ENCODE data around the gene DSCAM. TPM values are rescaled to one million over a fixed set of nuclear protein-coding genes. Genes with fewer than 3 reads are reported as not detected.

Gene DSCAM
- total RNA-seq, 1 donor from 2014 or later, result 2.7 TPM

DNA sequence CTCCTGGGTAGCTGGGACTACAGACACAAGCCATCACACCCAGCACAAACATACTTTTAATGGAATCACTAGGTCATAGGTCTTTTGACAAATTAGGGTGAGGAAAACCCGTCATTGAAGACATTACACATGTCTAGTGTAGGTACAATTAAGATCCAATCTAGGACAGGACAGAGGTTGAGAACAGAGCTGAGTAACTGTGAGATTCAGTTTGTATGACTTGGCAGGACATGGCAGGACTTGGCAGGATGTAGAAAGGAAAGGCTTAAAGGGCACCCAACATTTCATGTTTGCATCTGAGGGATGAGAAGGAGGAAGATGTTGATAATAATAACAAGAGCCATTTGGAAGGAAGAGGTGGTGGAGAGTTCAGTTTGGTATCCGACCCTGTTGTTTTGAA, 496.0 kb downstream of the DSCAM start:
- Mint-ChIP-seq H3K27ac (no peak overlapping the region), H3K9me3 (ENCODE audit: low read depth) (peaks cover 8% of the 10 kb centered on the region)

DNA sequence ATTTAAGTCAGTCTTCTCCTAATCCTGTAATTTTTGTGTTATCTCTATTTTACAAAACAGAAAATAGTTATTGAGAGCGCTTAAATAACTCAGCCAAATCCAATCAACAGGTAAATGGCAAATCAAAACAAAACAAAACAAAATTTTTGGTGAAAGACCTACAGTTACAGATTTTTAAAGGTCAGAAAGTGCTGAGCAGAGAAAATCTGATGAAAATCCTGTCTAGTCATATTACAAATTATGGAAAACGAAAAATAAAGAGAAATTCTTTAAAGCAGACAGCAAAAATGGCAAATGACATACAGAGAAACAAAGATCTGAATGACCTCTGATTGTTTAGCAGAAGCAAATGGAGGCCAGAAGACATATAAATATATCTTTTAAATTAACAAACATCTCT, 497.4 kb downstream of the DSCAM start:
- H3K27ac Mint-ChIP-seq, result no peak overlapping the region

More for the DNA sequence above, 496.0 kb downstream of the DSCAM start:
- Mint-ChIP-seq H3K4me3 (ENCODE audit: low read depth) (no peak overlapping the region), H3K36me3 (ENCODE audit: insufficient read depth) (peaks cover 2% of the 10 kb centered on the region), H3K4me1 (ENCODE audit: low read depth) (no peaks in the 10 kb centered on the region), H3K27me3 (no peaks in the 10 kb centered on the region)
- no peak for DNase-seq (ENCODE audit: low spot score, unreplicated experiment)
- TF ChIP-seq, protein P1, sequence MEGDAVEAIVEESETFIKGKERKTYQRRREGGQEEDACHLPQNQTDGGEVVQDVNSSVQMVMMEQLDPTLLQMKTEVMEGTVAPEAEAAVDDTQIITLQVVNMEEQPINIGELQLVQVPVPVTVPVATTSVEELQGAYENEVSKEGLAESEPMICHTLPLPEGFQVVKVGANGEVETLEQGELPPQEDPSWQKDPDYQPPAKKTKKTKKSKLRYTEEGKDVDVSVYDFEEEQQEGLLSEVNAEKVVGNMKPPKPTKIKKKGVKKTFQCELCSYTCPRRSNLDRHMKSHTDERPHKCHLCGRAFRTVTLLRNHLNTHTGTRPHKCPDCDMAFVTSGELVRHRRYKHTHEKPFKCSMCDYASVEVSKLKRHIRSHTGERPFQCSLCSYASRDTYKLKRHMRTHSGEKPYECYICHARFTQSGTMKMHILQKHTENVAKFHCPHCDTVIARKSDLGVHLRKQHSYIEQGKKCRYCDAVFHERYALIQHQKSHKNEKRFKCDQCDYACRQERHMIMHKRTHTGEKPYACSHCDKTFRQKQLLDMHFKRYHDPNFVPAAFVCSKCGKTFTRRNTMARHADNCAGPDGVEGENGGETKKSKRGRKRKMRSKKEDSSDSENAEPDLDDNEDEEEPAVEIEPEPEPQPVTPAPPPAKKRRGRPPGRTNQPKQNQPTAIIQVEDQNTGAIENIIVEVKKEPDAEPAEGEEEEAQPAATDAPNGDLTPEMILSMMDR (IDR thresholded peaks at IDR 0.05; ENCODE audit: unreplicated experiment), result no peak

DNA sequence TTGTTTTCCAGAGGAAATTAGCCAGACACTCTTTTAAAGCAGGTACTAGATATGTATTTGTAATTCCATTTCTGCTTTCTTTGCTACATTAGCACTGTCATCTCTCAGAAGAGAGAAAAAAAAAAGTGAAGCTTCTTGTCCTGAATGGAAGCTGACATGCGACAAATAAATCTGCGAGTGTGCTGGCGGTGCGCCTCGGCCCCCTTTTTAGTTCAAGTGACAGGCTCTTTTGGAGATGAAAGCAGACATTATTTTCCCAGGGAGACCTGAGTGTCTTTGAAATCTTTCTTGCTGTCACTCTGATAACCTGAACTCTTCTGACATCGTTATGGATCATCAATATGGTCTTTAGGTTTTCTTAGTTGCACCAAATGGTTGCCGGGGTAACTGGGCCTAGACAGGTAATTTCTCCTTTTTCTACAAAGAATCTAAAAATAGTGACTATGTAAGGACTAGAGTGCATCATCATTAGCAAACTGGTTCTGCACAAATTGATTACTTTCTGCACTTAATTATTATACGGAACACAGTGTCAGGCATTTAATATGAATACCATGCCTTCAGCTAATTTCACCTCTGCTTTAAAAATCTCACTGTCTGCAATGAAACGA, 501.1 kb downstream of the DSCAM start:
- Mint-ChIP-seq H3K36me3 (ENCODE audit: insufficient read depth) (peaks cover 2% of the 10 kb centered on the region), H3K27ac (no peak overlapping the region), H3K4me3 (ENCODE audit: low read depth) (no peak overlapping the region), H3K9me3 (ENCODE audit: low read depth) (peaks cover 3% of the 10 kb centered on the region), H3K4me1 (ENCODE audit: low read depth) (no peaks in the 10 kb centered on the region), H3K27me3 (no peaks in the 10 kb centered on the region)
- TF ChIP-seq, protein P1 (IDR thresholded peaks at IDR 0.05; ENCODE audit: unreplicated experiment), result no peak
- DNase-seq (ENCODE audit: low spot score, unreplicated experiment), result no peak

More for the DNA sequence above, 497.4 kb downstream of the DSCAM start:
- H3K9me3 Mint-ChIP-seq (ENCODE audit: low read depth), result peaks cover 3% of the 10 kb centered on the region
- TF ChIP-seq, protein P1 (IDR thresholded peaks at IDR 0.05; ENCODE audit: unreplicated experiment), result no peak
- H3K36me3 Mint-ChIP-seq (ENCODE audit: insufficient read depth), result peaks cover 2% of the 10 kb centered on the region
- no peaks in the 10 kb centered on the region for H3K4me1 Mint-ChIP-seq (ENCODE audit: low read depth)
- H3K27me3 Mint-ChIP-seq, result no peaks in the 10 kb centered on the region
- DNase-seq (ENCODE audit: low spot score, unreplicated experiment), result no peak
- H3K4me3 Mint-ChIP-seq (ENCODE audit: low read depth), result no peak overlapping the region

DNA sequence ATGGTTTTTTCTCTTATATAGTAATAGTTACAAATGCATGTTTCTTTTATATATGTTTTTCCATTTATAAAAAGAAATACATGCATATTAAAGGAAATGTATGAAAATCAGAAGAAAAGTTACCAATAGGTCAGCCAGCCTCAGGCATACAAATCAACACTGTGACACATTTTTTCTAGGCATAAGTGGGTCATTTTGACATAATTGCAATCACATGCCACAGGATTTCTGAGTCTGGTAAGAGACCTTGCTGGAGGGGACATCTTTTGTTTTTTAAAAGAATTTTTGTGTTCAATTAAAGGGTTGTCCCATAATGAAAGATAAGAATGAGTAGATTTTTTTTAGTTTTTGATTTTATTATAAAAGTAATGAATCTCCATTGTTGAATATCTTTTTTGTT, 506.6 kb downstream of the DSCAM start:
- DNase-seq (ENCODE audit: low spot score, unreplicated experiment), result no peak
- TF ChIP-seq, protein P1 (IDR thresholded peaks at IDR 0.05; ENCODE audit: unreplicated experiment), result no peak
- no peak overlapping the region for H3K4me3 Mint-ChIP-seq (ENCODE audit: low read depth)
- H3K27ac Mint-ChIP-seq, result no peak overlapping the region
- H3K27me3 Mint-ChIP-seq, result no peaks in the 10 kb centered on the region
- H3K36me3 Mint-ChIP-seq (ENCODE audit: insufficient read depth), result peaks cover 2% of the 10 kb centered on the region
- peaks cover 3% of the 10 kb centered on the region for H3K9me3 Mint-ChIP-seq (ENCODE audit: low read depth)
- peaks cover 9% of the 10 kb centered on the region for H3K4me1 Mint-ChIP-seq (ENCODE audit: low read depth)

DNA sequence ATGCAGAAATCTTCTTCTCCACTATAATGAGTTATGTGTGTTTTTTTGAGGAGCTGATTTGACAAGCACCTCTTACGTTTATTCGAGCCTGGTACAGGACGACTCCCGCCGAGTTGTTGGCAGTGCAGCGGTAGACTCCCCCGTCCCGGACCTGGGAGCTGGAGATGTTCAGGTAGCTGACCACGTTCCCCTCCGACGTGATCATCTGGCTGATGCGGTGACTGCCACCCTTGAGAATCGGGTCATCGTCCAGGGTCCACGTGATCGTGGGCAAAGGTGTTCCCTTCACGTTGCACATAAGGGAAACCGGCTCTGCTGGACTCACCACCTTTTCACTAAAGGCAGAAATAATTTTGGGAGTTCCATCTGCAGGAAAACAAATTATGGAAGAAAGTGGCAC, 507.9 kb downstream of the DSCAM start:
- Mint-ChIP-seq H3K9me3 (ENCODE audit: low read depth) (peaks cover 3% of the 10 kb centered on the region), H3K27ac (no peak overlapping the region), H3K4me3 (ENCODE audit: low read depth) (no peak overlapping the region), H3K27me3 (no peaks in the 10 kb centered on the region), H3K36me3 (ENCODE audit: insufficient read depth) (peaks cover 2% of the 10 kb centered on the region), H3K4me1 (ENCODE audit: low read depth) (peaks cover 9% of the 10 kb centered on the region)
- DNase-seq (ENCODE audit: low spot score, unreplicated experiment), result no peak
- TF ChIP-seq, protein P1 (IDR thresholded peaks at IDR 0.05; ENCODE audit: unreplicated experiment), result no peak
